Testis (tissue), 3 donors: ENCODE measurements around the gene TAX1BP1. TPM values are rescaled to one million over a fixed set of nuclear protein-coding genes. Genes with fewer than 3 reads are reported as not detected.

ENCODE experiments used
- DNase-seq: peaks from one replicate; pipeline ENCODE4 v3.0.0-alpha.2; 2019
- H3K27ac ChIP-seq, 2 donors: fragments of 200-600 bp; sonication (generic); one replicate each; pipeline ENCODE4 v1.5.1; 2019
- H3K27me3 ChIP-seq: fragments of 200-600 bp; sonication (generic); one replicate; pipeline ENCODE4 v1.5.1; 2019
- H3K36me3 ChIP-seq: fragments of 200-600 bp; sonication (generic); one replicate; pipeline ENCODE4 v1.5.1; 2017; ENCODE audit warnings: low read depth; ENCODE audit errors: missing control alignments
- H3K4me1 ChIP-seq: fragments of 200-600 bp; sonication (generic); one replicate; pipeline ENCODE4 v1.5.1; 2019
- H3K4me3 ChIP-seq, 2 donors: fragments of 200-600 bp; sonication (generic); one replicate each; pipeline ENCODE4 v1.5.1; 2017 to 2019
- H3K9me3 ChIP-seq: fragments of 200-600 bp; sonication (generic); one replicate; pipeline ENCODE4 v1.5.1; 2017
- POLR2A ChIP-seq: fragments of 450-650 bp; IDR thresholded peaks from one replicate; pipeline ENCODE4 v1.6.1; 2017; ENCODE audit warnings: antibody characterized with exemption, mild to moderate bottlenecking, moderate library complexity
- WGBS, 2 donors: methylation state at CpG; one replicate each; pipeline ENCODE4 v1.1.5; 2018; 5-methylcytosine and 5-hydroxymethylcytosine counted together
- intact Hi-C: fragments of 100-400 bp; cut with DNase I; formaldehyde crosslinking; loops from one replicate; pipeline ENCODE4 v1.15.1; 2023; ENCODE audit warnings: low total_unique reads
- polyA plus RNA-seq: library from polyadenylated mRNA; stranded (reverse); fragments of 350-450 nt; fragmentation: Illumina TruSeq; extraction: RNeasy Lipid Tissue Mini Kit (QIAGEN cat#74804); gene quantifications from one replicate; pipeline ENCODE4 v1.2.3, GENCODE V29; 2014; ENCODE audit warnings: low read depth, low replicate concordance; ENCODE audit not compliant: insufficient read depth
- total RNA-seq, 2 donors: library from RNA; depleted of rRNA; stranded (reverse); fragments of >200 nt; gene quantifications; one replicate each; pipeline ENCODE4 v1.2.3, GENCODE V29; 2016
- TF ChIP-seq, protein P1 (sequence below), 3 experiments: fragments of 450-650 bp in 2 of 3; fragments of 200-600 bp in 1 of 3; sonication (generic) in 1 of 3; IDR thresholded peaks; one replicate each; pipeline ENCODE4 v1.5.1; 2016 to 2019; ENCODE audit warnings: antibody characterized with exemption in 3 of 3, mild to moderate bottlenecking in 2 of 3, moderate library complexity in 1 of 3

Gene TAX1BP1
- total and polyA plus RNA-seq, 3 donors from 2014 or later, result 36.8 to 155 (median 154) TPM

DNA sequence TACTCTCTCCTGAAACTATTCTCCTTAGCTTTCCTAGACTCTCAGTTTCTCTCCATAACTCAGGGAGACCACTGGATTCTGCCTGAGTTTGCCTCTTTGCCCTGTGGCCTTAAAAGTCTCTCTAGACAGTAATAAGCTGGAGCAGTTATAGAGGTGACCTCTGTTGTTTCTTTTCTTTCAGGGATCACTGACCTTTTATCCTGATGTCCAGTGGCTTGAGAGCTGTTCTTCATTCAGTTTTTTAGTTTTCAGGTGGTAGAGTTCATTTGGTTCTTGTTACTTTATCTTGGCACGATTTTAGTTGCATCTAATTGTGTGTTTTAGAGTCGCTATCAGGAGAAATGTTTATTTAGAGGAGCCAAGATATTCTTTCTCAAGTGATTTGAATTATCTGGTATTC lies 37.7 kb downstream of the TAX1BP1 start:
- intact Hi-C loops, result no loop called here
- DNase-seq, result no peak
- no peaks in the 10 kb centered on the region for H3K9me3 ChIP-seq
- 50 to 75% methylated on average over 2 of the region's 2 CpGs for WGBS, 2 donors
- TF ChIP-seq, protein P1, sequence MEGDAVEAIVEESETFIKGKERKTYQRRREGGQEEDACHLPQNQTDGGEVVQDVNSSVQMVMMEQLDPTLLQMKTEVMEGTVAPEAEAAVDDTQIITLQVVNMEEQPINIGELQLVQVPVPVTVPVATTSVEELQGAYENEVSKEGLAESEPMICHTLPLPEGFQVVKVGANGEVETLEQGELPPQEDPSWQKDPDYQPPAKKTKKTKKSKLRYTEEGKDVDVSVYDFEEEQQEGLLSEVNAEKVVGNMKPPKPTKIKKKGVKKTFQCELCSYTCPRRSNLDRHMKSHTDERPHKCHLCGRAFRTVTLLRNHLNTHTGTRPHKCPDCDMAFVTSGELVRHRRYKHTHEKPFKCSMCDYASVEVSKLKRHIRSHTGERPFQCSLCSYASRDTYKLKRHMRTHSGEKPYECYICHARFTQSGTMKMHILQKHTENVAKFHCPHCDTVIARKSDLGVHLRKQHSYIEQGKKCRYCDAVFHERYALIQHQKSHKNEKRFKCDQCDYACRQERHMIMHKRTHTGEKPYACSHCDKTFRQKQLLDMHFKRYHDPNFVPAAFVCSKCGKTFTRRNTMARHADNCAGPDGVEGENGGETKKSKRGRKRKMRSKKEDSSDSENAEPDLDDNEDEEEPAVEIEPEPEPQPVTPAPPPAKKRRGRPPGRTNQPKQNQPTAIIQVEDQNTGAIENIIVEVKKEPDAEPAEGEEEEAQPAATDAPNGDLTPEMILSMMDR (IDR thresholded peaks at IDR 0.05), result no peak
- no peak for TF ChIP-seq POLR2A
- no peaks in the 10 kb centered on the region for H3K36me3 ChIP-seq
- H3K27ac ChIP-seq, result no peak overlapping the region
- H3K4me3 ChIP-seq, result no peak overlapping the region
- no peaks in the 10 kb centered on the region for H3K27me3 ChIP-seq
- H3K4me1 ChIP-seq, result no peaks in the 10 kb centered on the region

DNA sequence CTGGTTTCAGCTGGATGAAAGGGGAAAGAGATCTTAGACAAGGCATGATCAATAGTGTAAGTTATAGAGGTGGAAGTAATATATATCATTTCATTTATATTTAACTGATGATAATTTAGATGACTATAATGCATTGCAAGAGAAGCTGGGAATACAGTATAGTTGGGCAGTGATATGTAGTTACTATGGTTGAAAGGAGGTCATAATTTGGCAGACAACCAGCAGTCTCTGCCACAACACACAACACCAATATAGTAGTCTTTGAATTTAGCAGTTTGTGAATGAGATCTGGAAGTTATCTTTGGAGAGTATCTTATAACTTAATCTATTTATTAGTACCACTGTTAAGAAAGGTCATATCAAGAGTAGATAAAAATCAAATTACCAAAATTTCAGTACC lies 39.9 kb downstream of the TAX1BP1 start:
- no peak for TF ChIP-seq POLR2A
- TF ChIP-seq, protein P1 (IDR thresholded peaks at IDR 0.05), result no peak
- H3K36me3 ChIP-seq, result no peaks in the 10 kb centered on the region
- H3K4me3 ChIP-seq, result no peak overlapping the region
- intact Hi-C loops, result no loop called here
- H3K27ac ChIP-seq, result no peak overlapping the region
- H3K27me3 ChIP-seq, result no peaks in the 10 kb centered on the region
- no peaks in the 10 kb centered on the region for H3K9me3 ChIP-seq
- peaks cover 7% of the 10 kb centered on the region for H3K4me1 ChIP-seq
- no peak for DNase-seq

DNA sequence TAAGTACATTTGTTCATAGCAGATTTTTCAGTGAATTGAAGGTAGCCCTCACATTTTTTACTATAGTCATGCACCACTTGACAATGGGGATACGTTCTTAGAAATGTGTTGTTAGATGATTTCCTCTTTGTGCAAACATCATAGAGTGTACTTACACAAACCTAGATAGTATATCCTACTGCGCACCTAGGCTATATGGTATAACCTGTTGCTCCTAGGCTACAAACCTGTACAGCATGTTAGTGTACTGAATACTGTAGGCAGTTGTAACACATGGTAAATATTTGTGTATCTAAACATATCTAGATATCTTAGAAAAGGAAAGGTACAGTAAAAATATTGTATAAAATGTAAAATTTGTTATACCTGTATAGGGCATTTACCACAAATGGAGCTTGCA lies 41.2 kb downstream of the TAX1BP1 start:
- TF ChIP-seq, protein P1 (IDR thresholded peaks at IDR 0.05), result no peak
- TF ChIP-seq POLR2A, result no peak
- no peak overlapping the region for H3K27ac ChIP-seq
- H3K27me3 ChIP-seq, result no peaks in the 10 kb centered on the region
- H3K36me3 ChIP-seq, result no peaks in the 10 kb centered on the region
- no peak for DNase-seq
- WGBS, 2 donors, result 92 to 99% methylated on average over 2 of the region's 2 CpGs
- no peak overlapping the region for H3K4me3 ChIP-seq
- peaks cover 7% of the 10 kb centered on the region for H3K4me1 ChIP-seq
- intact Hi-C loops, result no loop called here
- no peaks in the 10 kb centered on the region for H3K9me3 ChIP-seq

DNA sequence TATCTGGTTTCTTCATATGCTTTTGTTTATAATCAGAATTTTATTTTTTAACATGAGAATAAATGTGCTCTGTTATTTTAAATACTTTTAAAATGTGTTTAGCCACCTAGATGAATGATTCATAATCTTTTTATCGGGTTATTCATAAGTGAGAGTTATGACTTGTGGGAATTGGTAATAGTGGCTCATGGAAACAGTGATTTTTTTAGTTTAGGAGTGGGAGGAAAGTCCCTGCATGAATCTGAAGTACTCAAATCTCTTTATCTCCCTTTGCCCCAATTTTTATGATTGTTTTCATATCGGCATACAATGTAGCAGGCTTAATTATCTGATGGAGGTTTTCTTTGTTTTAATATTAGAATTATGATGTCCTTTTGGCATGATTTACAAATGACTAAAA lies 42.9 kb downstream of the TAX1BP1 start:
- no peaks in the 10 kb centered on the region for H3K27me3 ChIP-seq
- 59 to 67% methylated on average over 2 of the region's 2 CpGs for WGBS, 2 donors

More for the DNA sequence above, 42.9 kb downstream of the TAX1BP1 start:
- Histone ChIP-seq H3K4me1 (peaks cover 7% of the 10 kb centered on the region), H3K9me3 (no peaks in the 10 kb centered on the region), H3K27ac (no peak overlapping the region), H3K36me3 (no peaks in the 10 kb centered on the region), H3K4me3 (no peak overlapping the region)
- intact Hi-C loops, result no loop called here
- no peak for DNase-seq
- TF ChIP-seq, protein P1 (IDR thresholded peaks at IDR 0.05), result no peak
- no peak for TF ChIP-seq POLR2A
